GM18519 (cell line): ENCODE measurements around the gene GPR55.

Source experiments
- ATAC-seq: cut with Tn5 transposase; IDR thresholded peaks from one replicate; pipeline ENCODE4 v1.9.1; 2021; ENCODE audit warnings: mild to moderate bottlenecking, moderate library complexity; ENCODE audit not compliant: unreplicated experiment, low FRiP score

The GPR55 gene

GRCh38 chr2:230888824-230889400, 36.1 kb downstream of the GPR55 start:
- no peak for ATAC-seq

- ATAC-seq: no peak
These were observed 37.7 kb downstream of the GPR55 start for GRCh38 chr2:230887342-230887741.

DNA sequence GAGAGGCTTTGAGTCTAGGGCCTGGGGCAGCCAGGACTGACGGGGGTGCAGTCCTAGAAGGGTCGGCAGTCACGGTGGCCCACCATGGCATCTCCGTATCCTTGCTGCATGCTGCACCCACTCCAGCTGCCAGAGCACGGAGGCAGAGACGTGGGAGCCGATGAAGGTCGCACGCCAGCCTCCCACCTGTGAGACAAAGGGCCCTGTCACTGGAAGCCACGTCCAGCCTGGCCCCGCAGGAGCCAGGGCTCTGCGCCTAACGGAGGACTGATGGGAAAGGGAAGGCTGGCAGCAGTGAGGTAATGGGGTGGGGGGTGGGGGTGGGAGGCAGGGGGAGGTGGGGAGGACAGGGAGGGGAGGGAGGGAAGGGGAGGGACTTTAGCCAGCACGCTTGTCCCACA, 38.4 kb downstream of the GPR55 start:
- ATAC-seq: no peak

DNA sequence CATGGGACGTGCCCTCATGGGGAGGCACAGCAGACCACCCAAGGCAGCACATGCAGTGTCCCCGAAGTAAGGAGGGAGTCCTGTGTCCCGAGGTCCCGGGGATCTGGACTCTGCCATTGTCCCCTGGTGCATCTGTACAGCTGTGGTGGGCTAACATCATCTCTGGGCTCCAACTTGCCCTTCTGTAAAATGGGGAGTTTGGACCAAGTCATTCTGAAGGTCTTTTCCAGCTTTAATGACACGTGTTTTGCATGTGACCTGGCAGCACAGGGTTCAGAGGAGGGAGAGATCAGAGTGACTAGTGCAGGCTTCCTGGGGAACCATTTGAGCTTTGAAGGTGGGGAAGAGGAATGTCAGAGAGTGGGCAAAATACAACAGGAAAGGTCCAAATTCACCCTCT, 38.8 kb downstream of the GPR55 start:
- no peak for ATAC-seq

DNA sequence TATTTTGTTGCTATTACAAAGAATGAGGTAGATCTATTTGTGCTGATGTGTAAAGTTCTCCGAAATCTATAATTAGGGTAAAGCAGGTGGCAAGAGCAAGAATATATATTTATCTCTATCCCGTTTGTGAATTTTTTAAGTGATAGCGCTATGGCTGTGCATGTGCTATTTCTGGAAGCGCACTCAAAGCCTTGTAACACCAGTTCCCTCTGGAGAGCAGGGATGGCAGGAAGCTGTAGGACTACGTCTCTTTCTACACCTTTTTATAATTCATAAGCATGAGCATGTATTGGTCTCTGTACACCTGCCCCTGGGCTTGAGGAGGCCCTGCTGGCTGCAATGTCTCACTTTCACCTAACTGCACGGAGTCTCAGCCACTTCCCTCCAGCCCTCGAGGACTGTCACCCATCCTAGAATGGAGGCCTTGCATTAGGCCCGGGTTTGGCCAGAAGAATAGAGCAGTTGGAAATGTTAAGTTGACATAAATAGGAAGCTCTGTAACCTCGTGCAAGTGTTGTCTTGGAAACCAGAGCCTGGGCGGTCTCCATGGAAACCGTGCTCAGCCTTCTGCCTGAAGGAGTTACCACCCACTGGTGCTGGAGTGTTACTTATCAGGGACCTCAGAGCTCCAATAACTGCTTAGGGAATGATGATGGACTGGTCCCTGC, 39.4 kb downstream of the GPR55 start:
- ATAC-seq: no peak

DNA sequence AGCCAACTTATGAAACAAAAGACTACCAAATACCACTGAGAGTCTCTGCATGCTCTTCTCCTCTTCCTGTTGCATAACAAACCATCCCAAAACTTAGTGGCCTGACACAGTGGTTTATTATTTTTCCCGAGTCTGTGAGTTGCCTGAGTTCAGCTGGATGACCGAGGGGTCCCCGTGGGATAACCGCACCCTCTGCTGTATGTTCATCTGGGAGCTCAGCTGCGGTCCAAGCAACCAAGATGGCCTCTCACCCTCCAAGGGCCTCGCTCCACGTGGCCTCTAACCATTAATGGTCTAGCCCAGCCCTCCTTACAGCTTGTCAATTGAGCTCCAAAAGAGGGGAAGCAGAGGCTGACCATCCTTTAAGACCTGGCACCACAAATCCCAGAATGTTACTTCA, 43.2 kb downstream of the GPR55 start:
- no peak for ATAC-seq

DNA sequence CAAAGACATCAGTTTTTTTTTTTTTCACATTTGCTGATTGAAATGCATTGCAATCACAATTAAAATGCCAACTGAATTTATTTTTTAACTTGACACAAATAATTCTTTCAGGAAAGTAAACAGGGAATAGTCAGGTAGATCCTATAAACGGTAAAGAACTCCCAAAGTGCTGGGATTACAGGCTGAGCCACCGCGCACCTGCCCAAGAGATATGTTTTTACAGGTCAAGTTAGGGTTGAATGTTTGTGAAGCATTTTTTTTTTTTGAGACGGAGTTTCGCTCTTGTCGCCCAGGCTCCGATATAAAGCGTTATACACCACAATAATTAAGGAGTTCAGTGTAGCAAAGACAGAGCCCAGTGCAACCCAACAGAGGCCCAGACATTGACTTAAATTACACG, 45.2 kb downstream of the GPR55 start:
- no peak for ATAC-seq

GRCh38 chr2:230879271-230879882, 45.7 kb downstream of the GPR55 start:
- ATAC-seq: no peak

- no peak for ATAC-seq
These were observed 46.3 kb downstream of the GPR55 start for GRCh38 chr2:230878599-230879188.

DNA sequence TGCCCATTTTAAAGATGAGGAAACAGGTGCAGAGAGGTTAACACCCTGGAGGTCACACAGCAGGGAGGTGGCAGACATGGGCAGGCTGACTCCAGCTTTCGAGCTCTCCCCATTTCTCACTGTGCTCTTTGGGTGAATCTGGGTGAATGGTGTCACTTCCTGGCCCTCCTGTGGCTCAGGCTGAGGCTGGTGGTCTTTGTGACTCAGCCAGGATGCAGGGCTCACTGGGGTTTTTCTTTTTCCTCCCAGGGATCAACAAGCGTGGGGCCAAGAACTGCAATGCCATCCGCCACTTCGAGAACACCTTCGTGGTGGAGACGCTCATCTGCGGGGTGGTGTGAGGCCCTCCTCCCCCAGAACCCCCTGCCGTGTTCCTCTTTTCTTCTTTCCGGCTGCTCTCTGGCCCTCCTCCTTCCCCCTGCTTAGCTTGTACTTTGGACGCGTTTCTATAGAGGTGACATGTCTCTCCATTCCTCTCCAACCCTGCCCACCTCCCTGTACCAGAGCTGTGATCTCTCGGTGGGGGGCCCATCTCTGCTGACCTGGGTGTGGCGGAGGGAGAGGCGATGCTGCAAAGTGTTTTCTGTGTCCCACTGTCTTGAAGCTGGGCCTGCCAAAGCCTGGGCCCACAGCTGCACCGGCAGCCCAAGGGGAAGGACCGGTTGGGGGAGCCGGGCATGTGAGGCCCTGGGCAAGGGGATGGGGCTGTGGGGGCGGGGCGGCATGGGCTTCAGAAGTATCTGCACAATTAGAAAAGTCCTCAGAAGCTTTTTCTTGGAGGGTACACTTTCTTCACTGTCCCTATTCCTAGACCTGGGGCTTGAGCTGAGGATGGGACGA, 47.1 kb downstream of the GPR55 start:
- ATAC-seq: no peak

DNA sequence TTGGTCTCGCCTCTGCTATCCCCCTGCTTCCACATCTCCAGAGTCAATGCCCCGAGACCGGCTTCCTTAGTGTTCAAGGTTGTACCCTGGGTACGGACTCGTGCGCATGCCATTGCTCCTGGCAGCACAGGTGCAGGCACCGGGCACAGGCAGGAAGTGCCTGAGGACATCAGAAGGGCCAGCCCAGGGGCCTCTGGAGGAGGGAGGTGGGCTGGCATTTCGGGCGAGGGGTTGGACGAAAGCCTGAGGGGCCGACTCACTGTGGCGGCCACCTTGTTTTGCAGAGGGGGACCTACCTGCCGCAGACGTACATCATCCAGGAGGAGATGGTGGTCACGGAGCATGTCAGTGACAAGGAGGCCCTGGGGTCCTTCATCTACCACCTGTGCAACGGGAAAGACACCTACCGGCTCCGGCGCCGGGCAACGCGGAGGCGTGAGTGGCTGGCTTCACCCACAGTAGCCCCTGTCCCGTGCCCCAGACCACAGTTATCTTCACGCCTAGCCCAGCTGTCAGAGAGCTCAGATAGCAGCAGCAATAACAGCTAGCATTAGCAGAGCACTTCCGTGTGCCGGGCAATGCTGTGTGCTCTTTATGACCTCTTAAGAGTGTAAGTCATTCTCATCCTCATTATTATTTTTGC, 47.8 kb downstream of the GPR55 start:
- no peak for ATAC-seq

GRCh38 chr2:230875347-230876315, 49.4 kb downstream of the GPR55 start:
- no peak for ATAC-seq

DNA sequence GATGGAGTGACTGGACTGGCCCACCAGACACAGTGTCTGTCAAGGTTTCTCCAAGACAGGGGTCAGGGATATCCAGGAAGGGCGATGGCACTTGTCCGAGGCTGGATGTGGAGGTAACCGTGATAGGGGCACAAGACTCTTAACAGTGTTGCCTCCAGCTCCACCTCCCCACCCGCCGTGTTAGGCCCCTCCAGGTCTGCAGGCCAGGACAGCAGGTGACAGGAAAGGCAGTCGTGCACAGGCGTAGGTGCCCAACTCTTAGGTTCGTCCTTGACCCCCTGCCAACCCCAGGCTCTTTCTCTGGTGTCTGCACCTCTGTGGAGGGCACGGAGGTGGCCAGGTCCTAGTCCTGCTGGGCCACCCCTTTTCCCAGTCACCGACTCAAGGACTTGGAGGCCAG, 50.2 kb downstream of the GPR55 start:
- ATAC-seq: no peak

DNA sequence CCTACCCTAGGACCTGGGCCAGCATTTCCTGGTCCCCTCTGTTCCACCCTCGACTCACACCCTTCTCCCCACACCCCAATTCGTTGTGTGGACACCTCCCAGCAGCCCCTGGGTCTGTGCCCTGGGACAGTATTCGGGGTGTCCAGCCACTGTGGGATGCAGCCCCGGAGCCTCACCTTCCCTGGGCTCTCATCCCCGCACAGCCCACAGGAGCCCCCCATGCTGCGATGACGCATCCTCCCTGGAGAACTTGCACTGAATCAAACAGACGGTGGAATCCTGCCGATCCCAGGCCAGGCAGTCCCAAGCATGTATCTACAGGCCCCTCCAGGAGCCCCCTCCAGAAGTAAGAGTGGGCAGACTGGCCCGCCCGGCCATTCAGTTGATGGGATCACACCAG, 50.6 kb downstream of the GPR55 start:
- ATAC-seq: no peak

DNA sequence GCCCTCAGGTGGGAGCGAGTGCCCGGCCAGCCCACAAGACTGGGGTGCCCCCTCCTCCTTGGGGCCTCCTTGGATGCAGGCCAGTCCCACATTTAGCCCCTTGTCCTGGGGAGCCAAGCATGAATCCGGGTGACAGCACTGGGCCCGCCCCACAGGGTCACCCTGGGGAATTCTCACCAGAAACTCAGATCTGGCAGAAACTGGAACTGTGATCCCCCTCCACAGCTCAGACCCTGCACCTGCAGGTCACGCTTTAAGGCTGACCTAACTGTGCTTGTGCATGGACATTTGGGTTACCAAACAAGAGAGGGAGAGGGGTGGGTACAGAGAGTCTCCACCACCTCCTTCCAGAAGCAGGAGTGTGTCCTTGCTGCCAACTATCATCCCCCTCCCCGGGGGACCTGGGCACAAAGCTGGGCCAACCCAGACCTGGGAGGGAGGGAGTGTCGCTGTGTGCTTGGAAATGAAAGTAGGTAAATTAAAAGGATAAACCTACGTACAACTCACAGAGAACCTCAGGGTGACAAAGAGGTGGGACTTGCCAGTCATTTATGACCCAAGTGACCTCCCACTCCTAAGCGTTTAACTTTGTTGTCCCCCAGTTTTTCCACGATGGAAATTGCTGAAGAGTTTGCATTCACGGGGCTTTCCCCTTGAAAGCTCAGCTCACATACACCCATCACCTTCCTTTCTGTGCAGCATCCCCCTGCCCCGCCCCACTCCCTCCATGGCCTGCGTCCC, 51.2 kb downstream of the GPR55 start:
- ATAC-seq: peak; percentile 43

GRCh38 chr2:230872968-230873660, 51.9 kb downstream of the GPR55 start:
- peak; percentile 64 for ATAC-seq

GRCh38 chr2:230872151-230872967, 52.7 kb downstream of the GPR55 start:
- no peak for ATAC-seq
